Measurements from ENCODE around the gene ZNF618.

ZNF618 gene

DNA sequence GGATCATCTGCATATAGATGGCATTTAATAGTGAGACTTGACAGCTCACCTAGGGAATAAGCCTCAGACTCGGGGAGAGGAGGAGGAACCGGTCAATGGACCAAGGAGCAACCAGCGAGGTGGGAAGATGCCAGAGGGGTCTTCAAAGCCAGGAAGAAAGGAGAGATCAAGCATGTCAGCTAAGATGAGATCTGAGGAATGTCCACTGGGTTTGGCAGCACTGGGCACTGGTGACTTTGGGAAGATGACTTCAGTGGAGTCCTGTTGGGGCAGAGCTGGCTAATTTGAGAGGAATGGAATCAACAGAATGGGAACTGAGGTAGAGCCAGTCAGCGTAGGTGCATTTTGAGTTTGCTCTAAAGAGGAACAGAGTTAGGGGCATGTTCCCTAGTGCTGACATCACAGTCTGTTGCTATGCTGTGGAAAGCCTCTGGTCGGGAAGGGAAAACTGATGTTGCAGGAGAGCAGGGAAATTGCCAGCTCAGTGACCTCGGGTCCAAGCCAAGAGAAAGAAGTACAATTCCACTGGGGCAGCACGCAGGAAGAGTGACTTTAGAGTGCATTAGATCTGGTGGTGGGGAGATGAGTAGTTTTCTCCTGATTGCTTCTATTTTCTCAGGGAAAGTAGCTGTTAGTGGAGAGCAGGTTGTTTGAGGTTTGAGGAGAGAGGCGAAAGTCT lies 56.9 kb downstream of the ZNF618 start:
- TF ChIP-seq, protein P1, sequence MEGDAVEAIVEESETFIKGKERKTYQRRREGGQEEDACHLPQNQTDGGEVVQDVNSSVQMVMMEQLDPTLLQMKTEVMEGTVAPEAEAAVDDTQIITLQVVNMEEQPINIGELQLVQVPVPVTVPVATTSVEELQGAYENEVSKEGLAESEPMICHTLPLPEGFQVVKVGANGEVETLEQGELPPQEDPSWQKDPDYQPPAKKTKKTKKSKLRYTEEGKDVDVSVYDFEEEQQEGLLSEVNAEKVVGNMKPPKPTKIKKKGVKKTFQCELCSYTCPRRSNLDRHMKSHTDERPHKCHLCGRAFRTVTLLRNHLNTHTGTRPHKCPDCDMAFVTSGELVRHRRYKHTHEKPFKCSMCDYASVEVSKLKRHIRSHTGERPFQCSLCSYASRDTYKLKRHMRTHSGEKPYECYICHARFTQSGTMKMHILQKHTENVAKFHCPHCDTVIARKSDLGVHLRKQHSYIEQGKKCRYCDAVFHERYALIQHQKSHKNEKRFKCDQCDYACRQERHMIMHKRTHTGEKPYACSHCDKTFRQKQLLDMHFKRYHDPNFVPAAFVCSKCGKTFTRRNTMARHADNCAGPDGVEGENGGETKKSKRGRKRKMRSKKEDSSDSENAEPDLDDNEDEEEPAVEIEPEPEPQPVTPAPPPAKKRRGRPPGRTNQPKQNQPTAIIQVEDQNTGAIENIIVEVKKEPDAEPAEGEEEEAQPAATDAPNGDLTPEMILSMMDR (IDR thresholded peaks at IDR 0.05; ENCODE audit: low read depth, low read length), result no peak
- no peak for DNase-seq (ENCODE audit: extremely low read depth, low read depth)

DNA sequence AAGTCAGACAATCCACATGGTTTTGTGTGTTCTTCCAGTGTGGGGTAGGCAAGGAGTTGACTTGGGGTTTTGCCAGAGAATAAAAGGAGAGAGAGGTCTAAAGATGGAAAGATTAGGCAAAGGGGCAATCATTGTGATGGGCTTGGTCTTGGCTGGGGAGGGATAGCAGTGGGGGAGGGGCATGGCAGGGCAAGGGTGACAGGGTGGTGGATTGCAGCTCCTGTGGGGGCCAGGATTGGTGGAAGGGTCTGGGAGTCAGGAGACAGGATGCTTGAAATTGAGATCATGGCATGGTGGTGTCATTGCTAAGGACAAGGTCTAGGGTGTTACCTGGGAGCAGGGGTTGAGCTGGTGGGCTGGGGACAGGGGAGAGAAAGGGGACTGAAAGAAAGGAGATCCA lies 57.6 kb downstream of the ZNF618 start:
- DNase-seq (ENCODE audit: extremely low read depth, low read depth), result no peak
- TF ChIP-seq, protein P1 (IDR thresholded peaks at IDR 0.05; ENCODE audit: low read depth, low read length), result no peak

DNA sequence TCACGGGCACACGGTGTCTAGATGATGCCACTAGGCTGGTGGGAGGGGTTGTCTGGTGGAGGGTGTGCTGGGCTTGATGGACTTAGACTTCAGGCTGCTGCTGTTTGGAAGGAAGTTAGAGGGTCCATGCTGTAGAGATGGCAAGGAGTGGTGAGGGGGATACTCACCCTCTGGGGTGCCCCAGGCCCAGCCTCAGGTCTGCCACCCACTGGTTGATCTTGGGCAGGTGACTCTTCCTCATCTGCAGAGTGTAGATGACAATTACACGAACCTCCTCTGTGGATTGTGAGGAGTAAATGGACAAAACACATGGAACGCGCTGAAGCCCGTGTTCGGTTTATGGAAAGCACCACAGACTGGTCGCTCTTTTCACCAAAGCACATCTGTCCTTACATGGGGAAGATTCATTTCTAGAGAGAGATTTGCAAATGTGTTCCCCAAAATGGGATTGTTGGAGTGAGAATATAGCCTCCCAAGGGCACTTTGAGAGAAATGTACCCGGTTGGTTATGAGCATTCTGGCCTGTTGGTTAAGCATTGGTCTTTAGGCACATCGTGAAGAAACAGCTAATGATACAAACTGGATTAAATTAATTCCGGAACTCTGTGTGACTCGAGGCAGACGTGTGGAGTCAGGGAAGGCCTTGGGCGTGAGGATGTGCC lies 58.2 kb downstream of the ZNF618 start:
- TF ChIP-seq, protein P1 (IDR thresholded peaks at IDR 0.05; ENCODE audit: low read depth, low read length), result no peak

DNA sequence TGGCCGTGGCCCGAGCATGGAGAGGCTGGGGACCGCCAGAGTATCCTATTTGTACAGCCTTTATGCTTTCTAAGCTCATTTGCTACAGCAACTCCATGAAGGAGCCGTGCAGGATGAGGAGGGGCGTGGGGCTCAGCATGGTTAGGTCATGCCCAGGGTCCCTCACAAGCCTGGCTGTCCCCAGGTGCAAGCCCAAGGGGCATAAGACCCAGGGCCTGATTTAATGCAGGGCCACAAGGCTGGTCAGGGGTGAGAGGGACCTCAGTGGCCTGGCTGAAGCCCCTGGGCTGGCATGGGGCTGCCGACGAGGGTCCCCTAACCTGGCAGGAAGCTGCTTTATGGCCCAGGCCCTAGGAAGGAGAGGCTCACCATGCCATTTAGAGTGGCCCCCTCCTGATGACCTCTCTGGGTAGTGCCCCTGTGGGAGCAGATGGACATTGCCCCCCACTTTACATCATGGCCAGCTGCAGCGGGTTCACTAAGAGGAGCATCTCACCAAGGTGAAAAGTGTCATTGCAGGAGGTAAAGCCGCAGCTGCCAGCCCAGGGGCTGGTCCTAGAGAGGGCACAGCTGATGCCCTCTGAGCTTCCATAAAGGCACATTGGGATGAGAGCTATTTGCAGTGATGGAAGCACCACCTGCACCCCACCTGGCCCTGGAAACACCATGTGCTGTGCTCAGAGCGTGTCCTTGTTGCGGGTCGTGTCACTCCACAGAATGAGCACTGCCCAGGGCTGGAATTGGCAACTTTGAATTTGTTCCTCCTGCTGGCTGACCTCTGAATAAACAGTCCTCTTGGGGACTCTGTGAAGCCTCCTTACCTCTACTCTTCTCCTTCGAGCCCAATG lies 58.9 kb downstream of the ZNF618 start:
- DNase-seq (ENCODE audit: extremely low read depth, low read depth), result no peak
- TF ChIP-seq, protein P1 (IDR thresholded peaks at IDR 0.05; ENCODE audit: low read depth, low read length), result no peak

More for the DNA sequence above, 58.2 kb downstream of the ZNF618 start:
- DNase-seq (ENCODE audit: extremely low read depth, low read depth), result no peak

DNA sequence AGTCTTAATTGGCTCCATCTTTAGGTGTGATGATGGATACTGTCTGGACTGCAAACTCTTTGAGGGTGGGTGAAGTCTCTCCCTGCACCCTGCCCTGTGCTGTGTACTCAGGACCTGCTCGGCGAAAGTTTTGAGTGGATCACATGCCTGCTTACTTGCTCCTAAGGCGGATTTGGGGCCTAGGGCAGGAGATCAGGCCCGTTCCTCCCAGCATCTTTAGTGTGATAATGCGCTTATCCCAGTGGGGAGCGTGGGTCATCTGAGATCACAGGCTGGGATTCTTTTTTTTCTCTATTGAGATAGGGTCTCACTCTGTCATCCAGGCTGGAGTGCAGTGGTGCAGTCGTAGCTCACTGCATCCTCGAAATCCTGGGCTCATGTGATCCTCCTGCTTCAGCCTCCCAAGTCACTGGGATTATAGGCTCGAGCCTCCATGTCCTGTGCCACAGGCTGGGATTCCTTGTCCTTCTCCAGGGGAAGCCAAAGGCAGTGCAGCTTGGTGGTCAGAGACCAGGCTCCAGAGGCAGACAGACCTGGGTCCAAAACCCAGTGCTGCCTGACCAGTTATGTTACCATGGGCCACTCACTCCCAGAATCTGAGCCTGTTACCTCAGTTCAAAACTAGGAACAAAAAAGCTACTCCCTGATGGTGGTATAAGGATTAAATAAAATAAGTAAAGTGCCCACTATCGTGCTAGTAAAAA lies 59.7 kb downstream of the ZNF618 start:
- no peak for DNase-seq (ENCODE audit: extremely low read depth, low read depth)
- TF ChIP-seq, protein P1 (IDR thresholded peaks at IDR 0.05; ENCODE audit: low read depth, low read length), result no peak

DNA sequence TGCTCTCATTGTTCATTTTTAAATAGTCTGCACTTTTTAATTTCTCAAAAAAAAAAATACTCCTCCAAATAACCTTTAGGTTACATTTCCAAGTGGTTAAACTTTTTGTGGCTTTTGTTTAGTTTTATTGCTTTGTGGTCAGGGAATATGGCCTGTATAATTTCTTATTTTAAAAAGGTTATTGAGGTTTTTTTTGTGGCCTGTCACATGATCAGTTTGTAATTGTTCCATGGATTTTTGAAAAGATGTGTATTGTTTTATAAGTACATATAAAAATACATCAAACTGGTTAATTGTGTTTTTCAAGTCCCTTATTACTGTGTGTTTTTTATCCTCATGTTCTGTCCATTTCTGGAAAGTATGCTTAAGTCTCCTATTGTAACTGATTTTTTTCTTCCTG lies 64.0 kb downstream of the ZNF618 start:
- TF ChIP-seq, protein P1 (IDR thresholded peaks at IDR 0.05; ENCODE audit: low read depth, low read length), result no peak
- no peak for DNase-seq (ENCODE audit: extremely low read depth, low read depth)

Measured in AG09319 (cell line).